Measurements from ENCODE around the gene COL9A2. TPM values are rescaled to one million over a fixed set of nuclear protein-coding genes. Genes with fewer than 3 reads are reported as not detected.

Gene COL9A2
- total RNA-seq, 2 donors from 2014 or later = 0.59 to 1.2 TPM

GRCh38 chr1:40313329-40313957, 3.6 kb downstream of the COL9A2 start:
- no peaks in the 10 kb centered on the region for H3K9me3 ChIP-seq
- peaks cover 0 to 26% of the 10 kb centered on the region in 2 donors for H3K4me1 ChIP-seq
- DNase-seq (ENCODE audit: low spot score) = no peak
- peaks cover 3 to 14% of the 10 kb centered on the region in 2 donors for H3K27me3 ChIP-seq
- H3K36me3 ChIP-seq = no peaks in the 10 kb centered on the region
- no peak overlapping the region for H3K4me3 ChIP-seq
- no peak for TF ChIP-seq CTCF (IDR thresholded peaks at IDR 0.05)
- H3K27ac ChIP-seq = no peak overlapping the region

- TF ChIP-seq CTCF (IDR thresholded peaks at IDR 0.05) = no peak
- Histone ChIP-seq H3K4me3 (no peak overlapping the region), H3K27me3 (peaks cover 3 to 11% of the 10 kb centered on the region in 2 donors), H3K36me3 (no peaks in the 10 kb centered on the region), H3K27ac (no peak overlapping the region), H3K9me3 (no peaks in the 10 kb centered on the region), H3K4me1 (peaks cover 0 to 26% of the 10 kb centered on the region in 2 donors)
- no peak for DNase-seq (ENCODE audit: low spot score)
Observed at GRCh38 chr1:40312238-40313205, 4.6 kb downstream of the COL9A2 start.

DNA sequence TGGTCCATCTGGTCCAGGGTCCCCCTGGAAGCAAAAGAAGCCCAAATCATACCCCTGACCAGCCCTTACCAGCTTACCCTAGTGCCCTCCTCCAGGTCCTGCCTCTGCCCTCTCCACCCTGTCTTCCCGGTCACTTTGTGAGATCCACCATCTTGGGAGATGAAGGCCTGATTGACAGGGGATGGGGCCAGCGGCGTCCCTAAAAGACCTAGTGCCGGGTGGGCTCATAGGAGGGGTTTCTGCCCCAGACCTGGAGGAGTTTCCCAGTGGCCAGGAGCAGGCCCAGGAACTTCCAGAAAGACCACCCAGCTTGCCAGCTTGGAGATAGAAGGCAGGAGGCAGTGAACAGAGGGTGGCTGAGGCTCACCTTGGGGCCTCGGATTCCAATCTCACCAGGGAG, 5.4 kb downstream of the COL9A2 start:
- no peaks in the 10 kb centered on the region for H3K36me3 ChIP-seq
- H3K4me3 ChIP-seq = no peak overlapping the region
- no peak overlapping the region for H3K27ac ChIP-seq
- peaks cover 0 to 19% of the 10 kb centered on the region in 2 donors for H3K4me1 ChIP-seq
- H3K9me3 ChIP-seq = no peaks in the 10 kb centered on the region
- no peak for TF ChIP-seq CTCF (IDR thresholded peaks at IDR 0.05)
- peaks cover 0 to 2% of the 10 kb centered on the region in 2 donors for H3K27me3 ChIP-seq
- no peak for DNase-seq (ENCODE audit: low spot score)

- no peaks in the 10 kb centered on the region for H3K36me3 ChIP-seq
- DNase-seq (ENCODE audit: low spot score) = no peak
- no peak for TF ChIP-seq CTCF (IDR thresholded peaks at IDR 0.05)
- H3K4me3 ChIP-seq = no peak overlapping the region
- H3K27me3 ChIP-seq = no peaks in the 10 kb centered on the region
- H3K27ac ChIP-seq = no peak overlapping the region
- H3K9me3 ChIP-seq = no peaks in the 10 kb centered on the region
- H3K4me1 ChIP-seq = peaks cover 0 to 13% of the 10 kb centered on the region in 2 donors
Observed at GRCh38 chr1:40310983-40311642, 6.0 kb downstream of the COL9A2 start.

DNA sequence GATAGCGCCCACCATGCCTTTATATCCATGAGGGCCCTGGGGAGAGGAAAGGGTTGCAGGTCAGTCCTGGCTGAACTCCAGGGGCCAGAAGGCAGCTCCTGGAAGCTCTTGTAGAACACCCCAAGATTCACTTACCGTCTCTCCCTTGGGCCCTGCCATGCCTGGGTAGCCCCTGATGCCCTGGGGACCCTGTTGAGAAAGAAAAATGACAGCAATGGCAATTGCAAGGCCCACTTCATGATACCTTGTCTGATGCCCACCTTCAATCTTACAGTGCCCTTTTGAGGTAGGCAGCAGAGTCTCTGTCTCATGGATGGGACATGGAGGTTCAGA, 7.0 kb downstream of the COL9A2 start:
- peaks cover 0 to 4% of the 10 kb centered on the region in 2 donors for H3K4me1 ChIP-seq
- no peaks in the 10 kb centered on the region for H3K9me3 ChIP-seq
- DNase-seq (ENCODE audit: low spot score) = no peak
- no peaks in the 10 kb centered on the region for H3K36me3 ChIP-seq
- no peak overlapping the region for H3K27ac ChIP-seq
- no peaks in the 10 kb centered on the region for H3K27me3 ChIP-seq
- no peak for TF ChIP-seq CTCF (IDR thresholded peaks at IDR 0.05)
- H3K4me3 ChIP-seq = no peak overlapping the region
